ENCODE data around the gene WDR1.

DNA sequence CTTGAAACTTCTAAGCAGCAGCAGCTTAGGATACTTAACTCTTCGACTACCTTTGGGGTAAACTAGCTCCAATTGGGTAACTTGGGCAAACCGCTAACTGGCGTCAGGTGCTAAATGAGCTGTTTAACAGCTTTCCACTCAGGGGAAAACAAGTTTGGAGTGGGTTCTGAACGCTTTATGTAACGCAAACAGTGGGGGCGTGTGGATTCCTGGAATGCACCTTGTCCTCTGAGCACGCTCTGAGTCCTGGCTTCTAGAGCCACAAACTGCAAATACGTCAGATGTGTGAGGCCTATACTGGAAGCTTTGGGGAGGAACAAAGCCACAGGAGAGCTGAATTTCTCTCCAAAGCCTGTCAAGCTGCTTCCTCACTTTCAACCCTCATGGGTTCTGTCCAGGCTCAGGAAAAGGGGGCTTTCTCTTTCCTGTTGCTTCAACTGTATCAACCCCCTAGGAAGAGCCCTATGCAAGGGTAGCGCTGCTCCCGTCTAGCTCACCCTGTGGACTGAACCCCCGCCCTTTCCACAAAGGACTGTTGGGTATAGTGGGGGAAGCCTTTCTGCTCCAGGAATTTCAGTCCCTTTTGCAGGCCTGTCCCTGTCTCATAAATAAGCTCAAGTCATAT, 4.5 kb upstream of the WDR1 start:
- TF ChIP-seq STAT6 (CRISPR knock-in tag; IDR thresholded peaks at IDR 0.05; ENCODE audit: borderline replicate concordance) (peak; percentile 86; the same call in 1 of the 2 replicates), POLR2A (IDR thresholded peaks at IDR 0.05; ENCODE audit: insufficient read depth in 1 of 2, low read depth in 2 of 2, low read length in 2 of 2) (peak in 1 of 2 experiments; percentile 51; a peak in 2 of 4 replicates), ZNF292 (CRISPR knock-in tag; IDR thresholded peaks at IDR 0.05; ENCODE audit: borderline replicate concordance, low read depth) (no peak; the same call in 1 of the 2 replicates), HNF4G (IDR thresholded peaks at IDR 0.05; ENCODE audit: borderline replicate concordance, low read depth, low read length) (peak; percentile 62; the same call in 1 of the 2 replicates), HNF4G (CRISPR knock-in tag; IDR thresholded peaks at IDR 0.05; ENCODE audit: borderline replicate concordance, low read depth) (peak; percentile 31; the same call in 1 of the 2 replicates), PRDM15 (CRISPR knock-in tag; IDR thresholded peaks at IDR 0.05) (no peak), CCDC6 (CRISPR knock-in tag; IDR thresholded peaks at IDR 0.05) (no peak), EZH2 (conservative IDR thresholded peaks at IDR 0.05; ENCODE audit: low read depth, low read length) (no peak), ZNF121 (CRISPR knock-in tag; IDR thresholded peaks at IDR 0.05) (no peak), MAZ (IDR thresholded peaks at IDR 0.05; ENCODE audit: borderline replicate concordance, low read depth, low read length) (no peak), MAZ (CRISPR knock-in tag; IDR thresholded peaks at IDR 0.05; ENCODE audit: low read depth) (0 out of 2 replicates have a peak, but pooled peaks have one; percentile 13), SP1 (IDR thresholded peaks at IDR 0.05) (no peak), SP1 (CRISPR knock-in tag; IDR thresholded peaks at IDR 0.05) (no peak), ZNF232 (CRISPR knock-in tag; IDR thresholded peaks at IDR 0.05; ENCODE audit: borderline replicate concordance) (no peak)
- TF ChIP-seq, protein P1, sequence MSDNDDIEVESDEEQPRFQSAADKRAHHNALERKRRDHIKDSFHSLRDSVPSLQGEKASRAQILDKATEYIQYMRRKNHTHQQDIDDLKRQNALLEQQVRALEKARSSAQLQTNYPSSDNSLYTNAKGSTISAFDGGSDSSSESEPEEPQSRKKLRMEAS (IDR thresholded peaks at IDR 0.05), result peak; percentile 69
